C1 segment of cervical spinal cord (tissue), 14 donors: ENCODE data around the gene ARAP3.
"Not testable (repeated sequence)": the region's sequence is repeated elsewhere in the genome, so short reads cannot be mapped to it uniquely, and the experiment has no call there.

Source experiments
- DNase-seq, 14 donors: peaks; one replicate each; lab custom pipeline; 2025; lab: John Stamatoyannopoulos, UW

Gene ARAP3

DNA sequence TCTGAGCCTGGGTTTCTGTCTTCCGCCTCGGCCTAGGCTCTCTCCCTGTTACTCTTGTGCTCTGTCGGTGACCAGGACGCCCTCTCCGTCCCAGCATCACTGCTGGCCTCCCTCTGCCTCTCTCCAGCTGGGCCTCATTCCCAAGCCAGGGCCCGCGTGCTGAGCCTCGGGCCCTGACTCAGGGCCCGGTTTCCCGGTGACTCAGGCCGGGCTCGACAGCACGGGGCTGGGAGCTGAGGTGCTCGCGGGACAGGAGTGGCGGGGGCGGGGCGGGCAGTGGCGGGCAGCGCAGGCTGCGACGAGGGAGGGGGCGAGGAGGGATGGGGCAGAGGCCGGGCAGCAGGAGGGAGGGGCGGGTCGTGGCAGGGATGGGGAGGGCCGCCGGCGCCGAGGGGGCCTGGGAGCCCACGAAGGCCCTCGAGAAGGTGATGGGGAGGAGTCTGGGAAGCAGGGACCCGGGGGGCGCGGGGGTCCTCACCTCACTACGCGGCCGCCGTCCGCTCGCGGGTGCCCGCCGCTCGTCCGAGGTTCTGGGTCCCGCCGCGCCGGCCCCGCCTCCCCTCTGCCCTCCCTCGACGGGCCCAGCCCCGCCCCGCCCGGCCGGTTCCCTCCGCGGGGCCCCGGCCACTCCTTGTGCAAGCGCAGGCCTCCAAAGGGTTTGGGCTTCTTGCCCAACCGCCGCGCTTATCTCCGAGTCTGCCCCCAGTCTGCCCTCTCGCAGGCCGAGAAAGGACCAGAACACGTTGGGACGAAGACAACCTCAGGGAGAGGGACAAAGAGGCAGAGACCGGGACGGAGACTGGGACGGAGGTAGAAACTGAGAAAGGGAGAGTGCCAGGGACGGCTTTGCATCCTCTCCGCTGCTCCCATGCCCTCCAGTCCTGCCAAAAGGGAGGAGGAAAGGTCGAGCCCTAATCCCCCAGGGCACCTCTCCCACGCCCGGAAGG, at the start of gene ARAP3:
Gene ARAP3, minus strand, starts transcription at position 536 of the 947 bp plus-strand sequence. CDS start 1,744 bp downstream, outside the sequence.
- peak in 8 of 14 donors; percentile 15 to 62 (median 32) for DNase-seq

- peak in 3 of 14 donors; percentile 3 to 21 (median 6) for DNase-seq
Measured at GRCh38 chr5:141729387-141730006, 47.5 kb upstream of the ARAP3 start.

- DNase-seq: no peak
Measured at GRCh38 chr5:141725891-141726290, 43.9 kb upstream of the ARAP3 start.

DNA sequence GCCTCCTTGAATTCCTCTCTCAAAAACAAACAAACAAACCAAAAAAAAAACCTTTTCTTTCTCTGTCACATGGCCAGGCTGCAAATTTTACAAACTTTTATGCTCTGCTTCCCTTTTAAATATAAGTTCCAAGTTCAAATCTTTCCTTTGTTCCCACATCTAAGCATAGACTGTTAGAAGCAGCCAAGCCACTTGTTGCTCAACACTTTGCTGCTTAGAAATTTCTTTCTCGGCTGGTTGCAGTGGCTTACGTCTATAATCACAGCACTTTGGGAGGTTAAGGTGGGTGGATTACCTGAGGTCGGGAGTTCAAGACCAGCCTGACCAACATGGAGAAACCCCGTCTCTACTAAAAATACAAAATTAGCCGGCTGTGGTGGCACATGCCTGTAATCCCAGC, 43.1 kb upstream of the ARAP3 start:
- not testable (repeated sequence) for DNase-seq

DNA sequence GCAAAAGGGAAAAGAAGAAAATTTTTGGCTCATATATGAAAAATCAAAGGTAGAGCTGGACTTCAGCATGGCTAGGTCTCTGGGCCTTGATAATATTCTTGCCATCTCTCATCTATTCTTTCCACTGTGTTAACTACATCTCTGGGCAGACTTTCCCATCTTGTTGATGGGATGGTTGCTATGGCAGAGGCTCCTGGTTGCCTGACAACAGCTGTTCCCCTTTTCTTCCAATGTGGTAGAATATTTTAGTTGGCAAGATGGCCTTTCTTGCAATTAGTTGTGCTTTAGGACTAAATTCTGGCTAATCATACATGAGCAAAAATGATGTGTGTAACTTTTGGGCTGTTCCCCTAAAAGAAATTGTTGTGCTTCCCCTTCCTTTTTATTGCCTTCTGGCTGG, 40.2 kb upstream of the ARAP3 start:
- no peak for DNase-seq

DNA sequence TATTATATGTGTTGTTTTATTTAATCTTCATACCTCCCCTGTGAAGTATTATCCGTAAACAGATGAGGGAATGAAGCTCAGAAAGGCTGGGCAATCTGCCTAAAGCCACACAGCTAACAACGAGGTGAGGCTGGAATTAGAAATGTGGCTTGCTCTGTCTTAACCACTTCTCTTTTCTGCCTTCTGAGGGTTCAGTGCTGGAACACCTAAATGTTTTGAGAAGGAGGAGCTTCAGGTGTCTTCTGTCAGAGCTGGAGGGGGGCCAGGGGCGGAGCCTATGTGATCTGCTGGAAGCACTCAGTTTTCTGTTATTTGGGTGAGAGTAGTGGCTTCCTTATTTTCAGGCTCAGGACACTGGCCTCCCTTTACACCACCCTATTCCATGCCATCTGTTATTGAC, 35.0 kb upstream of the ARAP3 start:
- DNase-seq: peak in 1 of 14 donors; percentile 30

DNA sequence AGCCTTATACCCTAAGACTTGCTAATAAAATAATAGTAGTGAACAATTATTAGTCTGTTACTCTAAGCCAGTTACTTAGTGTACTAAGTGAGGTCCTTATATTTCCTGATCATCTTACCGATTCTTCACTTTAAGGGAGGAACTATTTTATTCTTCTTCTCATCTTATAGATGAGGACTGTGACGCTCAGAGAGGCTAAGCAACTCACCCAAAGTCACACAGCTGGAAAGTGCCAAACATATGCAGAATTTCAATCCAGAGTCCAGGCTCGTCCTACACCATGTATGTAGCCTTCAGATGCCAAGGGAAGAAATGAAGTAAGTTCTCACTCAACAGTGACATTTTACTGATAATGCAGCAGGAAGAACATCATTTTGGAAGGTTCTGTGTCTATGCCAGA, 34.4 kb upstream of the ARAP3 start:
- DNase-seq: no peak

DNA sequence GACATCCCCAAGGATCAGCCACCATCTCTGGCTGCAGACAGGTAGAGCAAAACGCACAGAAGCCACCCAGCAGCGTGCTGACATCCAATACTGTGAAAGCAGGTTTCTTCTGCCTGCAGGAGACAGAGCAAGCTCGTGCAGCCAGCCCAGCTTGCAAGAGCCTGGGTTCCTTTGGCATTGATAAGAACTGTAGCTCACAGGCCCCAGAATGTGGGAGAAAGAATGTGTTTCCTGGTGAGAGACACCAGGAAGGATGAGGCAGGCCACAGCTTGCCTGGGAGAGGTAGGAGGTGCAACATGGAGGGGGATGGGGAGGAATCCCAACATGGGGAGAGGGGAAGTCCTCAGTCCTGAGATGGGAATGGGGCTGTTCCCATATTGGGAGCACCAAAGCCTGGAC, 34.0 kb upstream of the ARAP3 start:
- no peak for DNase-seq

- no peak for DNase-seq
Measured at GRCh38 chr5:141715346-141715905, 33.4 kb upstream of the ARAP3 start.

GRCh38 chr5:141714542-141715310, 32.7 kb upstream of the ARAP3 start:
- DNase-seq: no peak

- no peak for DNase-seq
Measured at GRCh38 chr5:141713616-141714309, 31.7 kb upstream of the ARAP3 start.

- DNase-seq: no peak
Measured at GRCh38 chr5:141711687-141712086, 29.7 kb upstream of the ARAP3 start.

- no peak for DNase-seq
Measured at GRCh38 chr5:141709699-141710267, 27.8 kb upstream of the ARAP3 start.

GRCh38 chr5:141708016-141708415, 26.0 kb upstream of the ARAP3 start:
- no peak for DNase-seq

DNA sequence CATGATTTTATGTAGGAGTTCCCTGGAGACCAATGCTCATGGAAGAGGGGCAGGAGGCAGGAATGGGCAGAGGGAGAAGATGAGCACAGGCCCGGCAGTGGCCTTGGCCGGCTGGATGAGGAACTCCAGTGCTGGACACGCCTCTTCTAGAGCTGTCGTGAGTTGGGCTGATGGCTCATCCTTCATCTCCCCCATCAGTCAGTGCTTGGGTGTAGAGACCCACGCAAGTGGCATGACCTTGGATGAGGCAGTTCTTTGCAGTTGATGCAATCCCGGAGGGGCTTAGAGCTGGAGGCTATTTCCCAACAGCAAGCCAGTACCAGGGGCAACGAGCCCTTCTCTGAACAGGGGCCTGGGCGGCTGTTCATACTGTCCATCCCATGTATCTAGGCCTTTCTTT, 25.5 kb upstream of the ARAP3 start:
- no peak for DNase-seq

DNA sequence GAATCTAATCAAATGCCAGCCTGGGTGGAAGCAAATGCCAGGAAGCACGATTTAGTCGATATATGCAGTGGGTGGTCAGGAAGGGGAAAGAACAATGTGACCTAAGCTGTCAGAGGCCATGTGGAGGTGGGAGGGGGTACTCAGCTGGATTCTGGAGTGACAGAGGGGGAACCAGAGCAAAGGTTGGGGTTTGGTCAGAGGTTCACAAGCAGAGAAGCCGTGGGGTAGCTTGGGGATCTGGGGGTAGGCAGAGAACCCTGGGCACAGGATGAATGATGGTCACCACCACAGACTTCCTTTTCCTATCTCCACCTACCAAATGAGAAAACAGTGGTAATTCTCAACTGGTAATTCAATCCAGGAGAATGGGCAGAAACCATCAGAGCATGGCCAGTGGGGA, 24.1 kb upstream of the ARAP3 start:
- DNase-seq: no peak

DNA sequence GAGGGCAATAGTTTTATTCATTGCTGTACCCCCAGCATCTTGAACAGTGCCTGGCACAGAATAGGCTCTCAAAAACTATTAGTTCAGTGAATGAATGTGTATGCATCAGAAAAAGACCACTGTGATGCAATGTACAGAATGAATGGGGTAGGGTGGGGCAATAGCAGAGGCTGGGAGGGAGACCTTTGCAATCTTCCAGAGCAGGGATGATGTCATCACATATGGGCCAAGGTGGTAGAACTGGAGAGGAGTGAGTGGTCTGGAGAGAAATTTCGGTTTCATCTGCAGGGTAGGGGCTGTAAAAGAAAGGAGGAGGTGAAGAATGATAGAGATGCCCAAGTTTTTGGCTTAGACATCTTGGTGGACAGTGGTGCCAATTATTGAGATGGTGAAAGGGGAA, 23.4 kb upstream of the ARAP3 start:
- no peak for DNase-seq

- DNase-seq: no peak
Measured at GRCh38 chr5:141704782-141705297, 22.8 kb upstream of the ARAP3 start.

DNA sequence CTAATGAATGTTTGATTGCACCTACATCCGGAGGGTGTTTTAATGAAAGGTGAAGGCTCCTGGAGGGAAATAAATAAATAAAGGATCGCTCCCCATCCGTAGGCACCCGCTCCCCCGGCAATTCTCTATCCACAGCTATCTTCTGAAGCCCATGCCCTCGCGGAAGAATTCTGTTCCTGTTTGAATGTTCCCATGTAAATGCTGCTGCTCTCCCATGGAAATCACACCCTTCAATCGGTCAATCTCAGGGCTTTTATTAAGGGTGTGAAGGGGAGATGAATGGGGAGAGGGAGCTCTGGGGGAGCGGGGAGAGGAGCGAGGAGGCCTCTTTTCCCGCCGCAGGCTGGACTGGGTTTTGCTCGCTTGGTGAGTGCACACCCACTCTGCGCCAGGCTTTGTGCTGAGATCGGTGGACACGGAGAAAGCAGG, 21.1 kb upstream of the ARAP3 start:
- DNase-seq: peak in 1 of 14 donors; percentile 73

DNA sequence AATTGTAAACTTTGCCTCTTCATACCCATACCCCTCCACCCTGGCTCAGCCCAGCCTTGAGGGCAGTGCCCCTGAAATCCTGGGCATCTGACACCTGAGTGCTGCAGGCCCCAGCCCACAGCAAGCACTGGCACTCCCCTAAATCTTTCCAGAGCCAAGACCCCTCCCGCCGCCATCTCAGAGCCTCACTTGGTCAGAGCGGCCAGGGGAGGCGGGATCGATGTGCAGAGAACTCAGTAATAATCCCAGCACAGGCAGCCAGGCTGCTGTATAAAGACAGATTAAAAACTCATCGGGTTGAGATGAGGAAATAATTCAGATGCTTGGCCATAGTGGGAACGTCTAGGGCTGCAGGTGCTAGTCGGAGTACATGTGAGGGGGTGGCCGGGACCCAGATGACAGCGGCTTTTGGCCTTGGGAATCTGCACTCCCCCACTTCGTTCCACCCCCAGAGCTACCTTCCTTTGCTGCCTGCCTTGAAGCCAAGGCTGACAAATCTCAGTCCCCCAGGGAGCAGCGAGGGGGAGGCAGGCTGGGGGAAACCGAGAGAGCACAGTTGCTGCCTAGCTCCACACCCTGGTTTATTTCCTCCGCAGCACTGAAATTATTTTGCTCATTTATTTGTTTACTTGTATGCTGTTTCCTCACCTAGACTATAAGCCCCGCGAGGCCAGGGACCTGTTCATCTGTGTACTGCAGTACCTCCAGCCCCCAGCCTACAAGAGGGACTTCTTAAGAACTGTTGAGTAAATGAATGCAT, 19.5 kb upstream of the ARAP3 start:
- DNase-seq: no peak
